SK-N-MC (cell line): ENCODE results near the gene ESYT2.

Experiments used
- EZH2 ChIP-seq: fragments of 200-600 bp; sonication (generic); IDR thresholded peaks from one replicate; pipeline ENCODE4 v1.6.1; 2017; ENCODE audit warnings: antibody characterized with exemption
- FOXP2 ChIP-seq: optimal IDR thresholded peaks from 2 replicates; pipeline ENCODE3; 2011; ENCODE audit warnings: mild to moderate bottlenecking, moderate library complexity; ENCODE audit not compliant: insufficient read depth; ENCODE audit errors: extremely low read length, control extremely low read depth
- POLR2AphosphoS5 ChIP-seq: IDR thresholded peaks from 2 replicates; pipeline ENCODE4 v1.6.1; 2012; ENCODE audit warnings: mild to moderate bottlenecking, low read depth, low read length, borderline replicate concordance

DNA sequence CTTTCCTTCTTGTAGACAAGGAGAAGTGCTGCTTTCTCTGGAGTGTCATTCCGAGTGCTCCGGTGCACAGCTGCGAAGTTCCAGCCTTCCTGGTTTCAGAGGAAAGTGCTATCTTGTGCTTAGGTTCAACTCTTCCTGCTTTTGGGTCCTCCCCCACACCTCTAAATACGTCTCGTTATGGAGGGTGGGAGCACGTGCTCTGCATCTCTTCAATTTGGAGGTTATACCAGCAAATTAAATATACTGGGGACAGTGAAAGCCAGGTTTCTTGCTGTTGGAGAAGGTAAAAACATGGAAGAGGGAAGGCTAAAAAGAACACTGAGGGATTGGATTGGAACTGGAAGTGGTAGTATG is 2.4 kb upstream of the ESYT2 start:
- no peak for TF ChIP-seq EZH2
- no peak for TF ChIP-seq POLR2AphosphoS5
- no peak for TF ChIP-seq FOXP2
